PC-9 (cell line): ENCODE results near the gene SLC35B3. TPM values are rescaled to one million over a fixed set of nuclear protein-coding genes. Genes with fewer than 3 reads are reported as not detected.

ENCODE experiments used
- BruUV-seq: library from RNA; stranded (reverse); fragments of 400-500 nt; replicated peaks from 2 replicates; lab custom pipeline; 2021; lab: Mats Ljungman, UMichigan
- CTCF ChIA-PET: fragments of 300-600 bp; sonication (Branson Sonifier 250); formaldehyde crosslinking; loops from one replicate; lab custom pipeline; 2022; ENCODE audit warnings: antibody characterized with exemption; lab: Charles Lee
- POLR2A ChIA-PET: fragments of 300-600 bp; sonication (Branson Sonifier 250); formaldehyde crosslinking; loops from one replicate; lab custom pipeline; 2022; ENCODE audit warnings: antibody characterized with exemption; ENCODE audit not compliant: unreplicated experiment; lab: Charles Lee
- DNase-seq, 2 experiments: peaks; one replicate each; pipeline versions ENCODE4 v3.0.0 to v3.0.0-alpha.2; 2015 to 2022; ENCODE audit warnings: mixed read lengths in 1 of 2
- H2AFZ ChIP-seq: fragments of 200-600 bp; sonication (generic); 2 replicates; pipeline ENCODE4 v1.8.1; 2017; ENCODE audit warnings: antibody characterized with exemption
- H3F3A ChIP-seq: fragments of 200-600 bp; sonication (generic); 2 replicates; pipeline ENCODE4 v1.8.1; 2017; ENCODE audit warnings: antibody characterized with exemption, mild to moderate bottlenecking, low read depth; ENCODE audit not compliant: insufficient read depth
- H3K27ac ChIP-seq: fragments of 200-600 bp; sonication (generic); 2 replicates; pipeline ENCODE4 v1.6.1; 2016; ENCODE audit warnings: mixed run types
- H3K27me3 ChIP-seq: fragments of 200-600 bp; sonication (generic); 2 replicates; pipeline ENCODE4 v1.6.1; 2016; ENCODE audit warnings: low read depth, mixed run types; ENCODE audit not compliant: insufficient read depth
- H3K36me3 ChIP-seq: fragments of 200-600 bp; sonication (generic); 2 replicates; pipeline ENCODE4 v1.6.1; 2016; ENCODE audit warnings: low read depth, mixed run types
- H3K4me1 ChIP-seq: fragments of 200-600 bp; sonication (generic); replicated peaks from 2 replicates; pipeline ENCODE4 v1.6.1; 2016; ENCODE audit warnings: mixed run types; ENCODE audit not compliant: insufficient read depth
- H3K4me2 ChIP-seq: fragments of 200-600 bp; sonication (generic); 2 replicates; pipeline ENCODE4 v1.6.1; 2017; ENCODE audit warnings: mixed run types
- H3K4me3 ChIP-seq: fragments of 200-600 bp; sonication (generic); 2 replicates; pipeline ENCODE4 v1.6.1; 2016; ENCODE audit warnings: mixed run types
- H3K79me2 ChIP-seq: fragments of 200-600 bp; sonication (generic); 2 replicates; pipeline ENCODE4 v1.6.1; 2017; ENCODE audit warnings: low read depth, mixed run types
- H3K9me2 ChIP-seq: fragments of 200-600 bp; sonication (generic); 2 replicates; pipeline ENCODE4 v1.8.1; 2017; ENCODE audit warnings: mild to moderate bottlenecking; ENCODE audit not compliant: insufficient read depth
- H3K9me3 ChIP-seq: fragments of 200-600 bp; sonication (generic); 2 replicates; pipeline ENCODE4 v1.8.1; 2016; ENCODE audit warnings: low read depth; ENCODE audit not compliant: insufficient read depth
- H4K20me1 ChIP-seq: fragments of 200-600 bp; sonication (generic); 2 replicates; pipeline ENCODE4 v1.8.1; 2017; ENCODE audit not compliant: insufficient read depth
- EZH2 ChIP-seq: fragments of 200-600 bp; sonication (generic); IDR thresholded peaks from 2 replicates; pipeline ENCODE4 v1.8.0; 2017; ENCODE audit warnings: antibody characterized with exemption, low read depth
- intact Hi-C: fragments of 100-400 bp; cut with micrococcal nuclease; formaldehyde crosslinking; loops from one replicate; pipeline ENCODE4 v1.10.0; 2022; ENCODE audit not compliant: unreplicated experiment
- total RNA-seq: library from RNA; stranded (reverse); gene quantifications from 2 replicates; pipeline ENCODE4 v1.2.3, GENCODE V29; 2021
- TF ChIP-seq, protein P1 (sequence below): fragments of 200-600 bp; sonication (generic); conservative IDR thresholded peaks from 2 replicates; pipeline ENCODE4 v1.6.1; 2017; ENCODE audit warnings: mixed run types, antibody characterized with exemption, mild to moderate bottlenecking, moderate library complexity

Gene SLC35B3
- total RNA-seq, 1 experiment from 2014 or later = 16.7 TPM

DNA sequence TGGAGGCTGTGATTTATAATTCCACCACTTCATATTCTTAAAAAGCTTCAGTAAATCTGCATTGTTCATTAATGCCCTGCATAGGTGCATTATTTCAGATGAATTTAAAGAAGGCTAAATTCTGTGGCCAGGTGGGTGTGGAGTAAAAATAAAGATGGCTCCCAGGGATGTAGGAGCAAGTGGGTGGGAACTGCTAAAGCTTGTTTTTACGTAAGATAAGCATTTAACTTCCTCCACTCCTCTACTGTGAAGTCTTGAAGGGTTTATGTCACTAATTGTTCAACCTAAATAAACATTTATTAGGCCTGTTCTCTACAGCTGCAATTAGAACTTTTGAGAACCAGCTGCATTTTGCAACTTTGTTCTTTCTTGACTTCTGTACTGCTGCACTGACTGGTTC lies 6.8 kb upstream of the SLC35B3 start:
- Histone ChIP-seq H3K4me2 (no peak overlapping the region), H3K9me3 (no peaks in the 10 kb centered on the region), H3K27ac (no peak overlapping the region), H3K9me2 (no peaks in the 10 kb centered on the region), H2AFZ (no peak overlapping the region), H3K4me3 (no peak overlapping the region), H4K20me1 (no peaks in the 10 kb centered on the region), H3K27me3 (no peaks in the 10 kb centered on the region), H3K79me2 (no peaks in the 10 kb centered on the region), H3F3A (no peaks in the 10 kb centered on the region), H3K36me3 (no peaks in the 10 kb centered on the region), H3K4me1 (no peaks in the 10 kb centered on the region)
- no peak for TF ChIP-seq EZH2
- TF ChIP-seq, protein P1, sequence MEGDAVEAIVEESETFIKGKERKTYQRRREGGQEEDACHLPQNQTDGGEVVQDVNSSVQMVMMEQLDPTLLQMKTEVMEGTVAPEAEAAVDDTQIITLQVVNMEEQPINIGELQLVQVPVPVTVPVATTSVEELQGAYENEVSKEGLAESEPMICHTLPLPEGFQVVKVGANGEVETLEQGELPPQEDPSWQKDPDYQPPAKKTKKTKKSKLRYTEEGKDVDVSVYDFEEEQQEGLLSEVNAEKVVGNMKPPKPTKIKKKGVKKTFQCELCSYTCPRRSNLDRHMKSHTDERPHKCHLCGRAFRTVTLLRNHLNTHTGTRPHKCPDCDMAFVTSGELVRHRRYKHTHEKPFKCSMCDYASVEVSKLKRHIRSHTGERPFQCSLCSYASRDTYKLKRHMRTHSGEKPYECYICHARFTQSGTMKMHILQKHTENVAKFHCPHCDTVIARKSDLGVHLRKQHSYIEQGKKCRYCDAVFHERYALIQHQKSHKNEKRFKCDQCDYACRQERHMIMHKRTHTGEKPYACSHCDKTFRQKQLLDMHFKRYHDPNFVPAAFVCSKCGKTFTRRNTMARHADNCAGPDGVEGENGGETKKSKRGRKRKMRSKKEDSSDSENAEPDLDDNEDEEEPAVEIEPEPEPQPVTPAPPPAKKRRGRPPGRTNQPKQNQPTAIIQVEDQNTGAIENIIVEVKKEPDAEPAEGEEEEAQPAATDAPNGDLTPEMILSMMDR = no peak
- POLR2A ChIA-PET = no interaction called here
- BruUV-seq = no TSS peak
- CTCF ChIA-PET = no interaction called here
- no peak for DNase-seq
- intact Hi-C loops = no loop called here

DNA sequence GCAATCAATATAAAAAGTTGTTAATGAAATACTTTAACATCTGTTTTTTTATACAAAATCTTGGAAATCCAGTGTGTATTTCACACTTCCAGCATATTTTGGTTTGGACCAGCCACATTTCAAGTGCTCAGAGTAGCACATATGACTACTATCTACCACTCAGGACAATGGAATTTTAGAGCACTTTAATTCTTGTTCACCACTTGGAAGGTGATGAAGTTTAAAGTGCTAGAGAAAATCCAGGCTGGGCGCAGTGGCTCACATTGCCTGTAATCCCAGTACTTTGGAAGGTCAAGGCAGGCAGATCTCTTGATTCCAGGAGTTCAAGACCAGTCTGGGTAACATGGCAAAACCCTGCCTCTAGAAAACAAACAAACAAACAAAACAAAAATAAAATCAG lies 6.1 kb upstream of the SLC35B3 start:
- no peak overlapping the region for H3K27ac ChIP-seq
- CTCF ChIA-PET = no interaction called here

DNA sequence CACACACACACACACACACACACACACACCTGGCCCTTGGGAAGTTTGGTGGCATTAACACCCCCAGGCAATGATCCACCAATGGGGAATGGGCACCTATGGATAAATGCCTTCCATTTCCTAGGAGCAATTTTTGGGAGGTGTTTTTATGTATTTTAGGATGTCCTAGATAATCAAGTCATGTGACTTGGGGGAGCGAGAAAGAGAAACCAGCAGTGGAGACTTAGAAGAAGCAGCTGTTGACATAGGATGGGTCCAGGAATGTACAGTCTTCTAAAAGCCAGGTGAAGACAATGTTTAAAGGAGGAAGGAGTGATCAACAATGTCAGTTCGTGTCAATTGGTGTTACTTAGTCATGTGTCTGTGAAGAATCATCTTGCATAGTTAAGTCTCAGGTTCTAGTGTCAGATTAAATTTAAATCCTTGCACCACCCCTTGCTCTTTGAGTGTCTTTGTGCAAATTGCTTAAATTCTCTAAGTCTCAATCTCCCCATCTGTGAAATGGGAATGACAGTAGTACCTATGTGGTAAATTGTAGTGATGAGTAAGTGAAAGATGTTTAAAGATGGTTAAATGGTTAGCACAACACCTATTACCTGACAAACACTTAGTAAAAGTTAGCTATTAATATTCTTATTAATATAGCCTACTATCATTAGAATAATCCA lies 4.4 kb upstream of the SLC35B3 start:
- Histone ChIP-seq H2AFZ (no peak overlapping the region), H3K4me3 (no peak overlapping the region), H4K20me1 (no peaks in the 10 kb centered on the region), H3K9me3 (no peaks in the 10 kb centered on the region), H3F3A (no peaks in the 10 kb centered on the region), H3K27ac (no peak overlapping the region), H3K27me3 (no peaks in the 10 kb centered on the region), H3K79me2 (peaks cover 5% of the 10 kb centered on the region), H3K9me2 (no peaks in the 10 kb centered on the region), H3K36me3 (no peaks in the 10 kb centered on the region), H3K4me1 (peaks cover 6% of the 10 kb centered on the region; the same call in 1 of the 2 replicates), H3K4me2 (no peak overlapping the region)
- intact Hi-C loops = loop anchor here (10.0 kb wide), 1 partner anchor 355 kb away; no protein-coding TSS in a partner anchor
- ChIA-PET CTCF (no interaction called here), POLR2A (no interaction called here)
- BruUV-seq = no TSS peak
- no peak for DNase-seq
- TF ChIP-seq EZH2 = no peak
- TF ChIP-seq, protein P1 = no peak

More for the DNA sequence above, 6.1 kb upstream of the SLC35B3 start:
- no peak overlapping the region for H2AFZ ChIP-seq
- intact Hi-C loops = no loop called here
- 0 out of 2 replicates have a peak, but pooled peaks cover under 1% of the 10 kb centered on the region for H3K4me1 ChIP-seq
- no peak overlapping the region for H3K4me3 ChIP-seq
- no peaks in the 10 kb centered on the region for H3K9me3 ChIP-seq
- no TSS peak for BruUV-seq
- H3K27me3 ChIP-seq = no peaks in the 10 kb centered on the region
- TF ChIP-seq EZH2 = no peak
- TF ChIP-seq, protein P1 = no peak
- H4K20me1 ChIP-seq = no peaks in the 10 kb centered on the region
- H3K4me2 ChIP-seq = no peak overlapping the region
- no peak for DNase-seq
- POLR2A ChIA-PET = no interaction called here
- H3F3A ChIP-seq = no peaks in the 10 kb centered on the region
- H3K9me2 ChIP-seq = no peaks in the 10 kb centered on the region
- no peaks in the 10 kb centered on the region for H3K79me2 ChIP-seq
- H3K36me3 ChIP-seq = no peaks in the 10 kb centered on the region
